AG04450 (cell line): Measurements from ENCODE around the gene STYXL1. TPM values are rescaled to one million over a fixed set of nuclear protein-coding genes. Genes with fewer than 3 reads are reported as not detected.
A peak's percentile ranks its signal among the peaks of the same experiment; 100 is the strongest.
"Not testable (repeated sequence)": the region's sequence is repeated elsewhere in the genome, so short reads cannot be mapped to it uniquely, and the experiment has no call there.

ENCODE experiments used
- CTCF ChIA-PET: fragments of 300-600, 350-600 bp; formaldehyde crosslinking; extraction: SDS; loops from one replicate; lab custom pipeline; 2022; ENCODE audit warnings: antibody characterized with exemption, inconsistent platforms; lab: Charles Lee
- POLR2A ChIA-PET: fragments of 350-600 bp; formaldehyde crosslinking; extraction: SDS; loops from one replicate; lab custom pipeline; 2021; ENCODE audit warnings: antibody characterized with exemption, inconsistent platforms; lab: Yijun Ruan, JAX
- DNase-seq: peaks from one replicate; pipeline ENCODE4 v3.0.0-alpha.2; 2011; ENCODE audit warnings: low read depth, low spot score
- H3K27ac ChIP-seq: one replicate; pipeline ENCODE4 v1.5.1; 2012; ENCODE audit warnings: low read depth, low read length, control low read depth
- H3K27me3 ChIP-seq: one replicate; pipeline ENCODE4 v1.6.0; 2012; ENCODE audit warnings: low read length; ENCODE audit not compliant: control insufficient read depth, insufficient read depth
- H3K4me3 ChIP-seq: 2 replicates; pipeline ENCODE4 v1.5.1; 2011; ENCODE audit warnings: mild to moderate bottlenecking, low read depth, low read length, control low read depth
- H3K9me3 ChIP-seq: 2 replicates; pipeline ENCODE4 v1.5.1; 2012; ENCODE audit warnings: low read length; ENCODE audit not compliant: control insufficient read depth, insufficient read depth
- CTCF ChIP-seq: IDR thresholded peaks from 2 replicates; pipeline ENCODE4 v1.5.1; 2011; ENCODE audit warnings: low read depth, low read length, control low read depth, inconsistent platforms
- polyA plus RNA-seq: library from polyadenylated mRNA; depleted of rRNA; stranded (reverse); fragments of >200 nt; gene quantifications from 2 replicates; pipeline ENCODE4 v1.2.3, GENCODE V29; 2011

STYXL1 gene
- polyA plus RNA-seq, 1 experiment = 77.0 TPM

- DNase-seq = no peak
- no peak overlapping the region for H3K27ac ChIP-seq
- no peak overlapping the region for H3K4me3 ChIP-seq
- POLR2A ChIA-PET = no interaction called here
- CTCF ChIA-PET = interaction anchor here (0.9 kb wide), 1 partner anchor 248 kb away, joined by 3 read pairs; no protein-coding TSS in a partner anchor
- H3K27me3 ChIP-seq = no peaks in the 10 kb centered on the region
- no peaks in the 10 kb centered on the region for H3K9me3 ChIP-seq
- TF ChIP-seq CTCF = no peak
Measured at GRCh38 chr7:76022026-76022780, 25.6 kb downstream of the STYXL1 start.

DNA sequence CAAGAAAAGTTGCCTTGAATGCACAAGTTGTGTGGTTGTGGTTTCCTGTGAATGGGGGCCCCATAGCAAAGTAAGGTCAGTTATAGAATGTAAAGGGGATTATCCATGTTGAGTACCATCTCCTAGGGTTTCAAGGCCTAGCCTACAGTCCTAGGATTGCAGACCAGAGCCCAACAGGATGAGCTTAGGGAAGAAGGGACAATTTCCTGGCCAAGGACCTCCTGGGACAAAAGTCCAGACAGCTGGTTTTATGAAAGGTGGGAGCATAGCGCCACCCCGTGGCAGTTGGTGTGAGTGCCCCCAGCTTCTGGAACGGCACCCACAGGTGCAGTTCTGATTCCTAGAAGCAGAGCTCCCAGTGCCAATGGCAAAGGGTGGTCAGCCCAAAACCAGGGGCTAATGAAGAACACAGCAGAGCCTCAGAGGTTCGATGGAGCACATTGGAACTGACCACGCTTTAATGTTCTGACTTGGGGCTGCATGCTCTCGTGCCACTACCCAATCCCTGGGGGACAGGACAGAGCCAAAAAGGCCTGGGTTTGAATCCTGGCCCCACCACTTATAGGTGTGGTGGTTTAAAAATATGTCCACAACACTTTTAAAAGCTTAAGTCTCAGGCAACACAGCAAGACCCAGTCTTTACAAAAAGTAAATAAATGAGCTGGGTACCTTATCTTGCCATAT lies 27.6 kb downstream of the STYXL1 start:
- peak; percentile 8 for DNase-seq
- no peak overlapping the region for H3K4me3 ChIP-seq
- H3K27ac ChIP-seq = no peak overlapping the region
- no peaks in the 10 kb centered on the region for H3K9me3 ChIP-seq
- ChIA-PET POLR2A (interaction anchor here (0.7 to 1.0 kb wide), 2 partner anchors 23 to 105 kb away, joined by 3 read pairs; partner anchors contain the start of gene POR), CTCF (interaction anchor here (0.5 to 2.6 kb wide), 37 partner anchors 8 to 567 kb away, joined by 3 to 49 read pairs (median 4); partner anchors contain the start of gene CCL26)
- peak; percentile 93 for TF ChIP-seq CTCF
- H3K27me3 ChIP-seq = no peaks in the 10 kb centered on the region

DNA sequence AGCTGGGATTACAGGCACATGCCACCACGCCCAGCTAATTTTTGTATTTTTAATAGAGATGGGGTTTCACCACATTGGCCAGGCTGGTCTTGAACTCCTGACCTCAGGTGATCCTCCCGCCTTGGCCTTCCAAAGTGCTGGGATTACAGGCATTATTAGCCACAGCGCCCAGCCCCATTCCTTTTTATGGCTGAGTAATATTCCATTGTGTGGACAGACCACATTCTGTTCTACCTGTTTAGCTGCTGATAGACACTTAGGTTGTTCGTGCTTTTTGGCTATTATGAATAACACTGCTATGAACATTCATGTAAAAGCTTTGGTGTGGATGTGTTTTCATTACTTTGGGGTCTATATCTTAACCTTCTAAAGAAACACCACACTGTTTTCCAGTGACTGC lies 29.3 kb downstream of the STYXL1 start:
- DNase-seq, H3K4me3 ChIP-seq, CTCF ChIA-PET, H3K27ac ChIP-seq, H3K27me3 ChIP-seq, H3K9me3 ChIP-seq: not testable (repeated sequence)
- POLR2A ChIA-PET = interaction anchor here (0.7 kb wide), 1 partner anchor 24 kb away, joined by 3 read pairs; no protein-coding TSS in a partner anchor

DNA sequence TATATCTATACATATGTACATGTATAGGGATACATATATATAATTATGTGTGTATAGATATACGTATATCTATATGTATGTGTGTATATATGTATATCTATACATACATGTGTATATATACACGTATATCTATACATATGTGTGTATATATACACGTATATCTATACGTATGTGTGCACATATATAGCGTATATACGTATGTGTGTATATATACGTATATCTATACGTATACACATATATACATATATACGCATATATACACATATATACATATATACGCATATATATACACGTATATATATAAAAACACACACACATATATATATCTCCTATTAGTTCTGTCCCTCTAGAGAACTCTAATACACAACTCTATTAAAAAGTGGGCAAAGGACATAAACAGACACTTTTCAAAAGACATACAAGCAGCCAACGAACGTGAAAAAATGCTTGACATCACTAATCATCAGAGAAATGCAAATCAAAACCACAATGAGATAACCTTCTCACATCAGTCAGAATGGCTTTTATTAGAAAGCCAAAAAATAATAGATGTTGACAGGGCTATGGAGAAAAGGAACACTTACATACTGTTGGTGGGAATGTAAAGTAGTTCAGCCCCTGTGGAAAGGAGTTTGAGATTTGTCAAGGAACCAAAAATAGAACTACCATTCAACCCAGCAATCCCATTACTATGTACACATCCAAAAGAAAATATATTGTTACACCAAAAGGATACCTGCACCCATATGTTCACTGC lies 31.4 kb downstream of the STYXL1 start:
- POLR2A ChIA-PET = interaction anchor here (0.6 kb wide), 1 partner anchor 148 kb away, joined by 4 read pairs; no protein-coding TSS in a partner anchor
- H3K27ac ChIP-seq = no peak overlapping the region
- DNase-seq = no peak

More for the DNA sequence above, 31.4 kb downstream of the STYXL1 start:
- CTCF ChIA-PET = no interaction called here
- Histone ChIP-seq H3K4me3 (no peak overlapping the region), H3K27me3 (no peaks in the 10 kb centered on the region), H3K9me3 (no peaks in the 10 kb centered on the region)
- TF ChIP-seq CTCF = no peak
